ENCODE data around the gene NEK2. TPM values are rescaled to one million over a fixed set of nuclear protein-coding genes. Genes with fewer than 3 reads are reported as not detected.
"Not testable (repeated sequence)": the region's sequence is repeated elsewhere in the genome, so short reads cannot be mapped to it uniquely, and the experiment has no call there.

Gene NEK2
- total RNA-seq, 2 experiments from 2014 or later: 42.5 to 48.4 TPM

- ATAC-seq (no peak), DNase-seq (no peak)
- Mint-ChIP-seq H3K27ac (no peak overlapping the region), H3K4me3 (no peak overlapping the region), H3K27me3 (peaks cover 10% of the 10 kb centered on the region), H3K9me3 (ENCODE audit: low read depth) (no peaks in the 10 kb centered on the region), H3K4me1 (peaks cover 9% of the 10 kb centered on the region), H3K36me3 (no peaks in the 10 kb centered on the region)
- CTCF ChIA-PET: interaction anchor here (0.9 to 1.2 kb wide), 3 partner anchors 8 to 318 kb away, joined by 3 to 4 read pairs (median 3); no protein-coding TSS in a partner anchor
Measured at GRCh38 chr1:211641942-211642341, 33.5 kb downstream of the NEK2 start.

- Mint-ChIP-seq H3K27ac (no peak overlapping the region), H3K4me3 (no peak overlapping the region), H3K9me3 (ENCODE audit: low read depth) (no peaks in the 10 kb centered on the region), H3K4me1 (peaks cover 9% of the 10 kb centered on the region), H3K36me3 (no peaks in the 10 kb centered on the region), H3K27me3 (peaks cover 7% of the 10 kb centered on the region)
- CTCF ChIA-PET: interaction anchor here (0.9 to 1.0 kb wide), 2 partner anchors 9 to 19 kb away, joined by 3 to 4 read pairs; no protein-coding TSS in a partner anchor
- no peak for DNase-seq
- no peak for ATAC-seq
Measured at GRCh38 chr1:211641044-211641800, 34.2 kb downstream of the NEK2 start.

GRCh38 chr1:211640301-211640630 lies 35.2 kb downstream of the NEK2 start:
- no peak overlapping the region for H3K4me3 Mint-ChIP-seq
- peaks cover 9% of the 10 kb centered on the region for H3K4me1 Mint-ChIP-seq
- no peaks in the 10 kb centered on the region for H3K9me3 Mint-ChIP-seq (ENCODE audit: low read depth)
- ATAC-seq (no peak), DNase-seq (no peak)
- no peak overlapping the region for H3K27ac Mint-ChIP-seq
- CTCF ChIA-PET: no interaction called here
- no peaks in the 10 kb centered on the region for H3K36me3 Mint-ChIP-seq
- H3K27me3 Mint-ChIP-seq: peaks cover 7% of the 10 kb centered on the region

GRCh38 chr1:211639475-211640300 lies 35.7 kb downstream of the NEK2 start:
- DNase-seq: no peak
- CTCF ChIA-PET: interaction anchor here (0.7 kb wide), 1 partner anchor 15 kb away, joined by 3 read pairs; no protein-coding TSS in a partner anchor
- H3K9me3 Mint-ChIP-seq (ENCODE audit: low read depth): no peaks in the 10 kb centered on the region
- no peak for ATAC-seq
- H3K36me3 Mint-ChIP-seq: no peaks in the 10 kb centered on the region
- H3K4me3 Mint-ChIP-seq: no peak overlapping the region
- H3K4me1 Mint-ChIP-seq: peaks cover 9% of the 10 kb centered on the region
- H3K27me3 Mint-ChIP-seq: peaks cover 7% of the 10 kb centered on the region
- H3K27ac Mint-ChIP-seq: no peak overlapping the region

- Mint-ChIP-seq H3K27ac (no peak overlapping the region), H3K4me3 (no peak overlapping the region), H3K4me1 (peaks cover 6% of the 10 kb centered on the region), H3K9me3 (ENCODE audit: low read depth) (no peaks in the 10 kb centered on the region), H3K27me3 (peaks cover 7% of the 10 kb centered on the region), H3K36me3 (no peaks in the 10 kb centered on the region)
- CTCF ChIA-PET: no interaction called here
- DNase-seq (no peak), ATAC-seq (no peak)
Measured at GRCh38 chr1:211638689-211639101, 36.7 kb downstream of the NEK2 start.

- no peak for ATAC-seq
- CTCF ChIA-PET: interaction anchor here (1.4 kb wide), 1 partner anchor 10 kb away, joined by 4 read pairs; no protein-coding TSS in a partner anchor
- peaks cover 10% of the 10 kb centered on the region for H3K27me3 Mint-ChIP-seq
- no peaks in the 10 kb centered on the region for H3K36me3 Mint-ChIP-seq
- H3K4me3 Mint-ChIP-seq: no peak overlapping the region
- H3K9me3 Mint-ChIP-seq (ENCODE audit: low read depth): no peaks in the 10 kb centered on the region
- no peak overlapping the region for H3K27ac Mint-ChIP-seq
- peaks cover 4% of the 10 kb centered on the region for H3K4me1 Mint-ChIP-seq
- no peak for DNase-seq
Measured at GRCh38 chr1:211638246-211638645, 37.2 kb downstream of the NEK2 start.

- CTCF ChIA-PET: interaction anchor here (1.4 kb wide), 1 partner anchor 11 kb away, joined by 4 read pairs; no protein-coding TSS in a partner anchor
- H3K27ac Mint-ChIP-seq: no peak overlapping the region
- H3K4me3 Mint-ChIP-seq: no peak overlapping the region
- H3K27me3 Mint-ChIP-seq: peaks cover 10% of the 10 kb centered on the region
- ATAC-seq (no peak), DNase-seq (no peak)
- no peaks in the 10 kb centered on the region for H3K9me3 Mint-ChIP-seq (ENCODE audit: low read depth)
- H3K36me3 Mint-ChIP-seq: no peaks in the 10 kb centered on the region
- H3K4me1 Mint-ChIP-seq: peaks cover 10% of the 10 kb centered on the region
Measured at GRCh38 chr1:211637066-211637465, 38.4 kb downstream of the NEK2 start.

- ATAC-seq; H3K27ac Mint-ChIP-seq; H3K4me3 Mint-ChIP-seq; DNase-seq; H3K36me3 Mint-ChIP-seq; CTCF ChIA-PET; H3K27me3 Mint-ChIP-seq; H3K9me3 Mint-ChIP-seq (ENCODE audit: low read depth): not testable (repeated sequence)
- H3K4me1 Mint-ChIP-seq: peaks cover 12% of the 10 kb centered on the region
Measured at GRCh38 chr1:211636575-211637029, 38.8 kb downstream of the NEK2 start.

- H3K4me1 Mint-ChIP-seq: peaks cover 12% of the 10 kb centered on the region
- no peak overlapping the region for H3K4me3 Mint-ChIP-seq
- H3K36me3 Mint-ChIP-seq: no peaks in the 10 kb centered on the region
- no peak overlapping the region for H3K27ac Mint-ChIP-seq
- peaks cover 6% of the 10 kb centered on the region for H3K27me3 Mint-ChIP-seq
- ATAC-seq (no peak), DNase-seq (no peak)
- H3K9me3 Mint-ChIP-seq (ENCODE audit: low read depth): no peaks in the 10 kb centered on the region
- CTCF ChIA-PET: no interaction called here
Measured at GRCh38 chr1:211635597-211636205, 39.7 kb downstream of the NEK2 start.

GRCh38 chr1:211634931-211635330 lies 40.5 kb downstream of the NEK2 start:
- Mint-ChIP-seq H3K9me3 (ENCODE audit: low read depth) (no peaks in the 10 kb centered on the region), H3K4me3 (no peak overlapping the region), H3K36me3 (no peaks in the 10 kb centered on the region), H3K27me3 (peaks cover 3% of the 10 kb centered on the region), H3K4me1 (peaks cover 12% of the 10 kb centered on the region), H3K27ac (no peak overlapping the region)
- ATAC-seq (no peak), DNase-seq (no peak)
- CTCF ChIA-PET: interaction anchor here (1.4 kb wide), 1 partner anchor 11 kb away, joined by 4 read pairs; no protein-coding TSS in a partner anchor

GRCh38 chr1:211634461-211634860 lies 41.0 kb downstream of the NEK2 start:
- DNase-seq (no peak), ATAC-seq (no peak)
- CTCF ChIA-PET: interaction anchor here (1.4 kb wide), 1 partner anchor 11 kb away, joined by 4 read pairs; no protein-coding TSS in a partner anchor
- H3K9me3 Mint-ChIP-seq (ENCODE audit: low read depth): no peaks in the 10 kb centered on the region
- peaks cover 12% of the 10 kb centered on the region for H3K4me1 Mint-ChIP-seq
- no peaks in the 10 kb centered on the region for H3K36me3 Mint-ChIP-seq
- no peak overlapping the region for H3K27ac Mint-ChIP-seq
- H3K27me3 Mint-ChIP-seq: peaks cover 3% of the 10 kb centered on the region
- H3K4me3 Mint-ChIP-seq: no peak overlapping the region

GRCh38 chr1:211633524-211633846 lies 41.9 kb downstream of the NEK2 start:
- no peak for DNase-seq
- Mint-ChIP-seq H3K36me3 (no peaks in the 10 kb centered on the region), H3K4me1 (peaks cover 12% of the 10 kb centered on the region), H3K27ac (no peak overlapping the region), H3K9me3 (ENCODE audit: low read depth) (no peaks in the 10 kb centered on the region), H3K27me3 (peaks cover 6% of the 10 kb centered on the region), H3K4me3 (no peak overlapping the region)
- no peak for ATAC-seq
- CTCF ChIA-PET: no interaction called here

GRCh38 chr1:211632808-211633523 lies 42.5 kb downstream of the NEK2 start:
- Mint-ChIP-seq H3K4me3 (no peak overlapping the region), H3K27ac (no peak overlapping the region), H3K27me3 (peaks cover 6% of the 10 kb centered on the region), H3K9me3 (ENCODE audit: low read depth) (no peaks in the 10 kb centered on the region), H3K36me3 (no peaks in the 10 kb centered on the region), H3K4me1 (peaks cover 12% of the 10 kb centered on the region)
- CTCF ChIA-PET: no interaction called here
- no peak for DNase-seq
- ATAC-seq: no peak
